ENCODE data around the gene CTSA. TPM values are rescaled to one million over a fixed set of nuclear protein-coding genes. Genes with fewer than 3 reads are reported as not detected.

The CTSA gene
- total RNA-seq, 3 donors from 2014 or later, result 42.0 to 136 (median 55.6) TPM

DNA sequence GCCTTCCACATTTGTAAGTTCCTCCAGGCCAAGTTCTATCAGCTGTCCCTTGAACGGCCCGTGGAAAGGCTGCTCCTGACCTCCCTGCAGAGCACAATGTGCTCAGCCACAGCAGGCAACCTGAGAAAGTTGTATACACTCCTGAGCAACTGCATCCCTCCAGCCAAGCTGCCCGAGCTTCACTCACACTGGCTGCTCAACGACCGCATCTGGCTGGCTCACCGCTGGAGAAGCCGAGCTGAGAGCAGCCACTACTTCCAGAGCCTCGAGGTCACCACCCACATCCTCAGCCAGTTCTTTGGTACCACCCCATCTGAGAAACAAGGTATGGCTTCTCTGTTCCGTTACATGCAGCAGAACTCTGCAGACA is 8.1 kb upstream of the CTSA start:
- no peak overlapping the region for H3K27ac ChIP-seq
- intact Hi-C loops (cut with DNase I; ENCODE audit: low total_unique reads), result no loop called here
- DNase-seq (ENCODE audit: low spot score in 2 of 2), result no peak
- H3K4me3 ChIP-seq, result no peak overlapping the region
- no peaks in the 10 kb centered on the region for H3K27me3 ChIP-seq
- peaks cover 0 to 6% of the 10 kb centered on the region in 2 donors for H3K4me1 ChIP-seq
- no peak for TF ChIP-seq POLR2AphosphoS5 (IDR thresholded peaks at IDR 0.05)
- TF ChIP-seq, protein P1, sequence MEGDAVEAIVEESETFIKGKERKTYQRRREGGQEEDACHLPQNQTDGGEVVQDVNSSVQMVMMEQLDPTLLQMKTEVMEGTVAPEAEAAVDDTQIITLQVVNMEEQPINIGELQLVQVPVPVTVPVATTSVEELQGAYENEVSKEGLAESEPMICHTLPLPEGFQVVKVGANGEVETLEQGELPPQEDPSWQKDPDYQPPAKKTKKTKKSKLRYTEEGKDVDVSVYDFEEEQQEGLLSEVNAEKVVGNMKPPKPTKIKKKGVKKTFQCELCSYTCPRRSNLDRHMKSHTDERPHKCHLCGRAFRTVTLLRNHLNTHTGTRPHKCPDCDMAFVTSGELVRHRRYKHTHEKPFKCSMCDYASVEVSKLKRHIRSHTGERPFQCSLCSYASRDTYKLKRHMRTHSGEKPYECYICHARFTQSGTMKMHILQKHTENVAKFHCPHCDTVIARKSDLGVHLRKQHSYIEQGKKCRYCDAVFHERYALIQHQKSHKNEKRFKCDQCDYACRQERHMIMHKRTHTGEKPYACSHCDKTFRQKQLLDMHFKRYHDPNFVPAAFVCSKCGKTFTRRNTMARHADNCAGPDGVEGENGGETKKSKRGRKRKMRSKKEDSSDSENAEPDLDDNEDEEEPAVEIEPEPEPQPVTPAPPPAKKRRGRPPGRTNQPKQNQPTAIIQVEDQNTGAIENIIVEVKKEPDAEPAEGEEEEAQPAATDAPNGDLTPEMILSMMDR (IDR thresholded peaks at IDR 0.05), result no peak
- no peak for TF ChIP-seq POLR2A (IDR thresholded peaks at IDR 0.05)
- H3K9me3 ChIP-seq, result no peaks in the 10 kb centered on the region
- no peaks in the 10 kb centered on the region for H3K36me3 ChIP-seq

DNA sequence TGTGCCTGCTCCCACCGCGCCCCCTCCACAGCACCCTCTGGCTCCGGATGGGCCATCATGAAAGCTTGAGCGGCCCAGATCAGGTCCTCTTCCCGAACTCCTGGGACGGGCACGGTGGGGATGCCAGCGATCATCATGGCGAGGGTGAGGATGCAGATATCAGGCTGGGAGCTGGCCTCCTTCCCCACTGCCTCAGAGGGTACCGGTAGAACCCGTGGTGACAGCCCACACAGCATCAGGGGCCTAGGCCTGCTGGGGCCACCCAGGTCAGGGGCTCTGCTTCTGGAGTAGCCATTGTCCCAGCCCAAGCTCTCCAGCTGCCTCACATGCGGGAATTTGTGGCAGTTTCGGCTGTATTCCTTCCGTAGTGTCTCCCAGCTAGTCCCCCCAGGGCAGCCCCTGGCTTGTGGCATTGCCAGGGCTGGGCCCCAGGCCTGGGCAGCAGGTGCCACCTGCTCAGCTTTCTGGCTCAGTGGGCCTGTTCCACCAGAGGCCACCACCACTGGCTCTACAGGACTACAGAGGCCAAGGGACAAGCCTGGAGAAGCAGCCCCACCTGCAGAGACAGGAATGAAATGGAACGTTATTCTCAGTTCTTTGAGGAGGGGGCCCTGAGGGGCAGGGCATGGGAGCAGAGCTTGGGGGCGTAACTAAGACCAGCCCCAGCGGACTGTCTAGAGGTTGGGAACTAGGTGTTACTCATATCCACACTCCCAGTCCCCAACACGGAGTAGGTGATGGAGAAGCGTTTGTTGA is 4.4 kb upstream of the CTSA start:
- DNase-seq (ENCODE audit: low spot score in 2 of 2), result no peak
- H3K27me3 ChIP-seq, result no peaks in the 10 kb centered on the region
- TF ChIP-seq POLR2AphosphoS5 (IDR thresholded peaks at IDR 0.05) (no peak), POLR2A (IDR thresholded peaks at IDR 0.05) (no peak)
- TF ChIP-seq, protein P1 (IDR thresholded peaks at IDR 0.05), result no peak
- H3K36me3 ChIP-seq, result no peaks in the 10 kb centered on the region
- H3K4me3 ChIP-seq, result no peak overlapping the region
- no peaks in the 10 kb centered on the region for H3K9me3 ChIP-seq
- H3K4me1 ChIP-seq, result peaks cover 4 to 6% of the 10 kb centered on the region in 2 donors
- no peak overlapping the region for H3K27ac ChIP-seq
- intact Hi-C loops (cut with DNase I; ENCODE audit: low total_unique reads), result no loop called here

DNA sequence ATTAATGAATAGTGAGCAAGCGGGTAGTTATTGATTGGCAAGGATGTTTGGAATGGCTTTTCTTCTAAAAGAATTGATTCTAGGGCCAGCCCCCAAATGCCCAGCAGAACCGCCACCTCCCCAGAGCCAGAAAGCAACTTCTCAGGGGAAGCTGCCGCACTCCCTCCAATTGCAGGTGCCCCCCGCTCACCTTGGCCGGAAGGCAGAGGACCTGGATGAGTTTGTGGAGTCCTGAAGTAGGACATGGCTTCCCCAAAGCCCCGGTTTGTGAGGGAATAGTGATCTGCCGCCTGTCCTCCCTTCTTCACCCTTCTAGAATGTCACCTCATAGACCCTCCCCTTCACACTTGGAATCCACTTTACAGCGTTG is 3.8 kb upstream of the CTSA start, which contains the start of gene SPATA25:
TSS of gene SPATA25 (minus strand) at position 277 of the 370 bp plus-strand sequence. CDS start at position 245, 32 bp downstream.
- H3K27me3 ChIP-seq, result no peaks in the 10 kb centered on the region
- no peak within 1 kb of the TSS for H3K4me3 ChIP-seq
- H3K27ac ChIP-seq, result no peak within 1 kb of the TSS
- TF ChIP-seq POLR2AphosphoS5 (IDR thresholded peaks at IDR 0.05) (no peak), POLR2A (IDR thresholded peaks at IDR 0.05) (no peak)
- TF ChIP-seq, protein P1 (IDR thresholded peaks at IDR 0.05), result no peak
- no peaks in the 10 kb centered on the region for H3K36me3 ChIP-seq
- intact Hi-C loops (cut with DNase I; ENCODE audit: low total_unique reads), result no loop called here
- H3K4me1 ChIP-seq, result peaks cover 4 to 11% of the 10 kb centered on the region in 2 donors
- no peaks in the 10 kb centered on the region for H3K9me3 ChIP-seq
- no peak for DNase-seq (ENCODE audit: low spot score in 2 of 2)

DNA sequence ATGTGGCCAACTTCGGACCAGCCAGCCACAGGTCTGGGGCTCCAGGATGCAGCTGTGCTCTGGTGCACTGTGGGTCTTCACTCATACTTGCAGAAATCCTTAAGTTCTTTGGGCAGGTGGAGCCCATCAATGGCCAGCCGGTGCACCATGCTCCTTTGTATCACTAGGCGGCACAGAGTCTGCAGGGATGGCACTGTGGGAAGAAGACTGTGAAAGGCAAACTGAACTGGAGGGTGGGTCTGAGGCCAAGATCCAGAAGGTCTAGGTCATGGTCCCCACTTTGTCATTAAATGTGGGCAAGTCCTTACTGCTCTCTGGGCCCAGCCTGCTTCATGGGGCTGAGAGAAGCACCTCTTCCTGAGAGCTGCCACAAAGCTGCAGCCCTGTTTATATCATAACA is 2.5 kb upstream of the CTSA start:
- H3K4me3 ChIP-seq, result no peak overlapping the region
- intact Hi-C loops (cut with DNase I; ENCODE audit: low total_unique reads), result loop anchor here (2.0 kb wide), 1 partner anchor 76 kb away; the partner anchor contains the start of gene UBE2C
- TF ChIP-seq POLR2A (IDR thresholded peaks at IDR 0.05) (no peak), POLR2AphosphoS5 (IDR thresholded peaks at IDR 0.05) (no peak)
- TF ChIP-seq, protein P1 (IDR thresholded peaks at IDR 0.05), result no peak
- peaks cover 4 to 11% of the 10 kb centered on the region in 2 donors for H3K4me1 ChIP-seq
- no peaks in the 10 kb centered on the region for H3K9me3 ChIP-seq
- DNase-seq (ENCODE audit: low spot score in 2 of 2), result no peak
- no peak overlapping the region for H3K27ac ChIP-seq
- H3K36me3 ChIP-seq, result no peaks in the 10 kb centered on the region
- H3K27me3 ChIP-seq, result no peaks in the 10 kb centered on the region
